Lung (tissue), 12 donors: ENCODE results near the gene CAP1. TPM values are rescaled to one million over a fixed set of nuclear protein-coding genes. Genes with fewer than 3 reads are reported as not detected.

Experiments
- ATAC-seq: fragments of 200-7000 bp; cut with Tn5 transposase; one replicate; pipeline ENCODE4 v1.9.1; 2020; ENCODE audit warnings: moderate number of reproducible peaks; ENCODE audit not compliant: insufficient read depth, low FRiP score
- DNase-seq, 3 donors: peaks; one replicate each; pipeline ENCODE4 v3.0.0-alpha.2; 2013 to 2017
- H3K27ac ChIP-seq, 2 donors: one replicate each; pipeline ENCODE4 v1.5.1; 2013; ENCODE audit warnings: mild to moderate bottlenecking in 2 of 2, moderate library complexity in 2 of 2, control low read depth in 1 of 2, inconsistent platforms in 1 of 2, low read depth in 1 of 2, low read length in 1 of 2
- H3K27me3 ChIP-seq, 3 donors: one replicate each; pipeline ENCODE4 v1.5.1; 2013; ENCODE audit warnings: low read length in 2 of 3; ENCODE audit not compliant: control insufficient read depth in 3 of 3, insufficient read depth in 3 of 3
- H3K36me3 ChIP-seq, 4 donors: one replicate each; pipeline ENCODE4 v1.5.1; 2013; ENCODE audit warnings: low read length in 4 of 4, mild to moderate bottlenecking in 1 of 4, moderate library complexity in 1 of 4; ENCODE audit not compliant: control insufficient read depth in 4 of 4, insufficient read depth in 4 of 4
- H3K4me1 ChIP-seq, 5 donors: one replicate each; pipeline ENCODE4 v1.5.1; 2013; ENCODE audit warnings: low read length in 5 of 5, mild to moderate bottlenecking in 2 of 5, moderate library complexity in 1 of 5; ENCODE audit not compliant: control insufficient read depth in 5 of 5, insufficient read depth in 5 of 5
- H3K4me3 ChIP-seq: one replicate; pipeline ENCODE4 v1.5.1; 2013; ENCODE audit warnings: mild to moderate bottlenecking, control low read depth, moderate library complexity
- H3K9ac ChIP-seq, 2 donors: one replicate each; pipeline ENCODE4 v1.5.1; 2013; ENCODE audit warnings: low read length in 2 of 2, control low read depth in 1 of 2; ENCODE audit not compliant: insufficient read depth in 1 of 2
- H3K9me3 ChIP-seq, 4 donors: one replicate each; pipeline ENCODE4 v1.5.1; 2013; ENCODE audit warnings: low read length in 3 of 4, mild to moderate bottlenecking in 1 of 4, moderate library complexity in 1 of 4; ENCODE audit not compliant: control insufficient read depth in 4 of 4, insufficient read depth in 3 of 4
- CTCF ChIP-seq: IDR thresholded peaks from 2 replicates; pipeline ENCODE4 v1.5.1; 2012; ENCODE audit warnings: mild to moderate bottlenecking; ENCODE audit errors: control extremely low read depth, extremely low read depth
- WGBS, 2 donors: extraction: QIAGEN DNeasy Blood & Tissue Kit; methylation state at CpG; one replicate each; pipeline ENCODE4 v1.1.7; 2013; 5-methylcytosine and 5-hydroxymethylcytosine counted together
- polyA plus RNA-seq, 2 donors: library from polyadenylated mRNA; stranded (reverse); fragments of 200-250 nt; gene quantifications; one replicate each; pipeline ENCODE4 v1.2.1, GENCODE V29; 2013
- total RNA-seq, 2 donors: library from RNA; depleted of rRNA in 1 of 2; stranded (reverse); fragments of >200 nt in 1 of 2; gene quantifications; one replicate each; pipeline ENCODE4 v1.2.1, GENCODE V29; 2014 to 2021
- donor health status: control.
- donor health status: control.
- donor health status: Bipolar disorder and iron deficiency.
- donor health status: healthy.
- donor health status: DM: yes; HTN: yes; CAD: no.

Gene CAP1
- total and polyA plus RNA-seq, 4 donors, result 109 to 454 (median 285) TPM

DNA sequence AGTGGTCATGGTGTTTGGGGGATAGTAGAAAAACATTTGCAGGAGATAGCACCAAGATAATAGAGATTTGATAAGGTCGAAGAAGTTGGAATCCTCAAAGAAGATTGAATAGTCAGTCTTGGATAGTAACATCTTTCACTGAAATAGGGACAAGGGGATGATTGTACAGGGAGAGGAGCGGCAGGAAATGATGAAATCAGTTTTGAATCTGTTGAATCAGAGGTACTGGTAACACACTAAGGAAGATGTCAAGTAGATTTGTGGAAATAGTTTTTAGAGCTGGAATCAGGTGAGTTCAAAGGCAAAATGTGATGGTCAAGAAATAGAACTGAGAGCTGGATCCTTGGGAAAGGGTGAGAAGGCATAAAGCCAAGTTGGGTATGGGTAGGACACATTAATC lies 26.5 kb downstream of the CAP1 start:
- no peak for ATAC-seq
- H3K27ac ChIP-seq, result no peak overlapping the region
- peaks cover 56 to 81% (median 64%) of the 10 kb centered on the region in 4 donors for H3K36me3 ChIP-seq
- TF ChIP-seq CTCF, result no peak
- no peak overlapping the region for H3K9ac ChIP-seq
- H3K27me3 ChIP-seq, result no peaks in the 10 kb centered on the region
- WGBS, 2 donors, result 72 to 83% methylated on average over 2 of the region's 2 CpGs
- peaks cover 0 to 6% (median 0%) of the 10 kb centered on the region in 5 donors for H3K4me1 ChIP-seq
- no peak overlapping the region for H3K4me3 ChIP-seq
- no peaks in the 10 kb centered on the region for H3K9me3 ChIP-seq
- DNase-seq, result no peak

- Histone ChIP-seq H3K4me3 (no peak overlapping the region), H3K9ac (no peak overlapping the region), H3K9me3 (no peaks in the 10 kb centered on the region), H3K36me3 (peaks cover 58 to 82% (median 68%) of the 10 kb centered on the region in 4 donors), H3K27me3 (no peaks in the 10 kb centered on the region), H3K4me1 (peaks cover 0 to 6% (median 0%) of the 10 kb centered on the region in 5 donors), H3K27ac (no peak overlapping the region)
- TF ChIP-seq CTCF, result no peak
- 89 to 92% methylated on average over 3 of the region's 3 CpGs for WGBS, 2 donors
- DNase-seq (no peak), ATAC-seq (no peak)
Observed at GRCh38 chr1:40067851-40068250, 27.3 kb downstream of the CAP1 start.

- Histone ChIP-seq H3K4me1 (peaks cover 0 to under 1% (median 0%) of the 10 kb centered on the region in 5 donors), H3K4me3 (no peak overlapping the region), H3K9ac (no peak overlapping the region), H3K36me3 (peaks cover 45 to 59% (median 51%) of the 10 kb centered on the region in 4 donors), H3K27ac (no peak overlapping the region), H3K27me3 (no peaks in the 10 kb centered on the region), H3K9me3 (no peaks in the 10 kb centered on the region)
- no peak for TF ChIP-seq CTCF
- no peak for DNase-seq
- ATAC-seq, result no peak
Observed at GRCh38 chr1:40072142-40072541, 31.6 kb downstream of the CAP1 start.

GRCh38 chr1:40073062-40073461 lies 32.5 kb downstream of the CAP1 start:
- WGBS, 2 donors, result 51 to 77% methylated on average over 4 of the region's 4 CpGs
- DNase-seq, result no peak
- no peaks in the 10 kb centered on the region for H3K27me3 ChIP-seq
- ATAC-seq, result no peak
- H3K27ac ChIP-seq, result no peak overlapping the region
- H3K4me3 ChIP-seq, result no peak overlapping the region
- no peaks in the 10 kb centered on the region for H3K4me1 ChIP-seq
- no peaks in the 10 kb centered on the region for H3K9me3 ChIP-seq
- TF ChIP-seq CTCF, result no peak
- H3K9ac ChIP-seq, result no peak overlapping the region
- H3K36me3 ChIP-seq, result peaks cover 37 to 51% (median 47%) of the 10 kb centered on the region in 4 donors
